ENCODE results near the gene CDYL.

Gene CDYL

DNA sequence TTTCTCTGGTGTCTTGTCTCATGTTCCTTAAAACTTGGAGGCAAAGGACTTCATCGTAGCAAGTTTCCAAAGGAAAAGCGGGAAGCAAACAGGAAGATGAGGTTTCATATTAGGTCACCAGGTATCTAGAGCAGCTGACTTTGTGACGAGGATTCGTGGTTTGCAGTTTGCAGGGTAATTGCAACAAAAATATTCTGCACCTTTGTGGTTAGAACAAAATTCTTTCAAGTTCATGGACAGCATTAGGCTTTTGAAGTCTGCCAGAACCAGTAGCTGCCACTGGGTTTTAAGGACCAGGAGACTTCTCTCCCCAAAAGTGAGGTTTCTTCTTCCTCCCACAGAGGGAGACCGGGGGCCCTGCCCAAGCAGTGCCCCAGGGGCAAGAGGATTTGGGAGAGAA lies 164.2 kb downstream of the CDYL start:
- no peak for DNase-seq

DNA sequence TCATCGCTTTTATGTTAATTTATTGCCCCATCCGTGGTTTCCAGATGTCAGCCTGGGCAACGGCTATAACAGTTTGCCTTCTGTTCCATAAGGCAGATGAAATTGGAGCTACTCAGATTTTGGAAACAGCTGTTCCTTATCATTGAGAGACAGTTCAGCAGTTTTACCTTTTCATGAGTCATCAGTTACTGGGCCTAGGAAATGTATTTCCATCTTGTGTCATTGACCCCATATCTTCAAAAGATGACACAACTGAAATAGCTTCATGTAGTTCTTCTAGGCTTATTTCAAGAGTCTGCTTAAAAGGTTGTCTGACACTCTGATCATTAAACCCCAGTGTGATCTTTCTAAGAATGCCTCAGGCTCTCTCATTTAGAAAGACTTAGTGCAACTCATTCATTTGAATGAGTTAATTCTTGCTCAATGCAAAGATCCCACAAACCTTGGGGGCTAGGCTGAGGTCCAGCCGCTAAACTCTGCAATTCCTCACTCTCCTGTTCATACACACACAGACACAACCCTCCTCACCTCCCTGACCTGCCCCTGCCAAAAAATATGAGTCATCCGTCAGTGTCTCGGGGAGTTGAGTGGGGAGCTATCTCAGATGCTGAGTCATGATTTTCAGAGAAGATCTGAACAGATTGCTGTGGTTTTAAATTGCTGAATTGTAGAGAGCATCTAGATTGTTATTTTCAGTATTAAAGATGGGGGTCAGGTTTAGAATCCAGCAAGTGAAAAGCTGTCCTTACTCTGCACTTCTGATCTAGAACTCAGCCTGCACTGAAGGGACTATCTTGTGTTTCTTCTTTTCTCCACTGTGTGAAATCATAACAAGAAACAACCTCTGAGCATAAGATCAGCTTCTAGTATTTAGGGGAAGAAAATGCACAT lies 165.8 kb downstream of the CDYL start:
- DNase-seq = no peak

DNA sequence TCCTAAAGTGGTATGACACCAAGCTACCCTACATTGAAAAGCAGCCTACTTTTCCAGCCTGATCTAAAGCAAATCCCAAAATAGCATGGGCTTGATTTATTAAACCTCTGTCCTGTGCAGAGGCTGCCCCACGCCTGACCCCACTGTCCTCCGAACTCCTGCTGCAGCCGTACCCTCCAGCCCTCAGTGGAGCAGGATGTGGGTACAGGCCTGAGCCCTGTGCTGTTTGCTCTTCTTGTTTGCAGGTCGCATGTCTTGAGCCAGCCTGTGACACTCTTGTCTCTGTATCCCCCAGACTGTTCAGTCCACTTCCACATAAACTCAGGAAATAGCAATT lies 166.4 kb downstream of the CDYL start:
- DNase-seq = no peak

DNA sequence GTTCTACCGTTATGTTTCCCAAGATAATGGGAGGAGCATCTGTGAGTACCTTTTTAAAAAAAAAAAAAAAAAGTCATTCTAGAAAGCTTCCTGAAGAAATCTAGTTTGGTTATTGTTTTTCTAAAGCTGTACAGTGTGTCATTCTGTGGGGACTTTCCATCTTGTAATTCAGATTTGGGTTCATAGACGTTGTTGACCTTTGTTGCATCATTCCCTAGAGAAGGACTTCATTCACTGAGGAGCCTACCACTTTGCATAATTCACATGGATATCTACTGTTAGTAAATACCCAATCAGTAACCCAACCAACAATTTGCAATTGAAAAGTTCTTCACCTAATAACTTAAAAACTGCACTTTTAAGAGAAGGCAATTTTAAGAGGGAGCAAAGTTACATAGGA lies 167.5 kb downstream of the CDYL start:
- DNase-seq = no peak

DNA sequence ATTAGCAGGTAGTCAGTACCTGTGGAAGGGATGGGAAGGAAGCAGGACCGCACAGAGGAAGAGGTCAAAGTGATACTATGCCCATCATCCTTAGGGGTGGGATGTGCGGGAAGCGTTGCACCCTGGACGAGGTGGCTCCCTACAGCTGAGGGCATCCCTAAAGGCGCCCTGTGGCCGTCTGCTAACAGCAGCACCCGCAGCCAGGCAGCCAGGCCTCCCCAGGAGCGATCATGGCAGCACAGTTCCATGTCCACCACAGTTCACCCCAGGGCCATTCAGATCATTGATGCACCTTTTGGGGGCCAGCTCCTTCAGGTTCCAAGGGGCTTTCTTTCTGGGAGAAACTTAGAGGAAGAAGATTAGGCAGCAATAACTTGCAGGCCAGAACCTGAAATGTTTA lies 168.1 kb downstream of the CDYL start:
- DNase-seq = no peak

DNA sequence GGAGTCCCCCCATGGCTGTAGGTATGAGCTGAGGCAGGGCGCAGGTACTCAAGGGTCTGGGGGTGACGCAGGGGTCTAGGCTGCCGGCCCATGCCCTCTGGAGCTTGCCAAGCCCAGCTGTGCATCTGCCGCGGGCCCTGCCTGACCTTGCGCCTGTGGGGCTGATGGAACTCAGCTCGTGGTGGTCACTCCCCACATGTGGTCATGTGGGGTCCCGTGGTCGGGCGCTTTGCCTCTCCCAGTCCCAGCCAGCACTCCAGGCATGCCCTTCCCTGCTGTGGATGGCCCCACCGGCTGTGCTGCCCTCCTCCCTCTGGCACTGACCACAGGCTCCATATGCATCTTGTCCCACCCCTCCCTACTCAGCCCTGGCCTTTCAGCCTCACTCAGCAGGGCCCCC lies 170.3 kb downstream of the CDYL start:
- no peak for DNase-seq

DNA sequence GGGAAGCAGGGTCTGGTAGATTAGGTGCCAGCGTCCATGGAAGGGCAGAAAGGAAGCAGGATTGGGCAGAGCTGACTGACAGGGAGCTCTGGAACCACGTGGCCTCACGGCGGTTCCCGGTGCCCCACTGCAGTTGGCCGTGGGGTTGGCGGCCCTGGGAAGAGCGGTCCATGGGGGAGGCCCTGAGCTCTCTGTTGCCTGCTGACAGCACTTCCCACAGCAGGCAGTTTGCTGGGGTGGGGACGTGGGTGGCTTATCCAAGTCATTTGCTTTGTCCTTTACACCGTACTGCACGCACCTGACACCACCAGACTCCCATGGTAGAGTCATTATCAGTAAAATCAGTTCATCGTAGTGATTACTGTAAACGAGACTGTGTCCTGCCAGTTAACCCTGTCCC lies 171.5 kb downstream of the CDYL start:
- no peak for DNase-seq

DNA sequence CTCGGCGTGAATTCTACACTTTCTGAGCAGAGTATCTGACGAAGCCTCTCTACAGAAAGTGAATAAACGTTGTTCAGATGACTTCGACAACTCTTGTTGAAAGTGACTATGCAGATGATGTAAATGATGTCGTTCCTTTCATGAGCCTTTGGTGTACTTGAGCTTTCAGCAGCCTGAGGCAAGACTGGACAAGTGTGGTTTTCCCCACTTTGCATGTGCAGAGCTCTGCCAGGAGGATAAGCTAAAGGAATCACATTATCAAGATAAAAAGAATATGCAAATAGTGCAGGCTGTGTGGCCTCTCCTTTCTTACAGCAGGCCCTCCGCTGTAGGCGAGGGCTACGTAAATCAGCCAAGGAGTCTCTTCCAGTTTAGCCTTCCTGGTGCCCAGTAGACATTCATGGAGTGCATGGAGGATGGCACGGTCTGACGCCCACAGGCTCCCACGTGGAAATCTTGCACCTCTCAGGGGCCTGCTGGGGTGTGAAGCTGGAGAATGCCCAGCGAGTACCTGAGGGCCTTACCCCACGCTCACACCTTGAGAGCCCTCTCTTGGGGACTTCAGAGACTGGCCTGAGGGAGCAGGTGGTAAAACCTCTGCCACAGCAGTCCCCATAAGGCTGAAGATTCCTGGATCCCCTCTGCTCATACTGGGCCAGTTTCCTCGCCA lies 172.7 kb downstream of the CDYL start:
- DNase-seq = no peak

DNA sequence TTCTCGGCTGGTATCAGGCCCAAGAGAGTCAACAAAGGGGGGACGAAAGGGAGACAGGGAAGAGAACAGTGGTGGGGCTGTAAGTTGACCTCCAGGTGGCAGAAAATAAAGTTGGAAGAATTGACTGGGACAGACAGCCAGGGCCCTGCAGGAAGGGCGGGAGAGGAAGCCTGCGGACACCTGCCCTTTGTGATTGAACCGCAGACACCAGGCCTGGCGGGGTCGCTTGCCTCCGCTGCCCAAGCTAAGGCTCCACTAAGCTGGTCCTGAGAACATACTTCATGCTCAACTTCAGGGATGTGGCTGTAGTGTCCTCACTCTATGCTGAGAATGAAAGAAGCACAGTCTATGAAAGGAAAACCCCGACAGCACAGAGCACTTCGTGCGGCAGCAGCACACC lies 173.9 kb downstream of the CDYL start:
- no peak for DNase-seq

DNA sequence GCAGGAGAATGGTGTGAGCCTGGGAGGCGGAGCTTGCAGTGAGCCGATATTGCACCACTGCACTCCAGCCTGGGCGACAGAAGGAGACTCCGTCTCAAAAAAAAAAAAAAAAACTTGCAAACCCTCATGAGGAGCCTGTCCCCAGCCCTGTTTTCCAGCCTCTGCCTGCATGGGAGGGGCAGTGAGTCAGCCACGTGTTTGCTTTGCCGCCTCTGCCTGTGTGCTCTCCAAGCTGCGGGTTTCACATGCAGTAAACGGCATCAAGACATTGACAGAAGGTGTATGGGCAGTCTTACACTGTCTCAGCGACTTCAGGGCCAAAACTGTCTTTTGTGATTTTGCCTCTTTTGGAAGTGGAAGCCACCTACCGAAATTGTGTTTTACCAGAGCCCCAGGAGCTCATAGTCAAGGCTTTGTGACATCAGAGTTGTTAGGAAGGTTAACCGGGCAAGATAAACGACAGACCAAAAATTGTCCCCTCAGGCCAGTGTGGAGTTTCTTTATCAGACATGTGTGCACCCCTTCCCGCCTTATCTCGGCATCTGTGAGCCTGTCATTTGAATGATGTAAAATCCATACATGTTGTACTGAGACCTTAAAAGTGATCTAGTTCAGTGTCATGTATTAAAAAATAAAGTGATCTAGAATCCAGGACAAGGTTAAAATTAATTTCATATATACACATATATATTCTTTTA lies 174.8 kb downstream of the CDYL start:
- no peak for DNase-seq

DNA sequence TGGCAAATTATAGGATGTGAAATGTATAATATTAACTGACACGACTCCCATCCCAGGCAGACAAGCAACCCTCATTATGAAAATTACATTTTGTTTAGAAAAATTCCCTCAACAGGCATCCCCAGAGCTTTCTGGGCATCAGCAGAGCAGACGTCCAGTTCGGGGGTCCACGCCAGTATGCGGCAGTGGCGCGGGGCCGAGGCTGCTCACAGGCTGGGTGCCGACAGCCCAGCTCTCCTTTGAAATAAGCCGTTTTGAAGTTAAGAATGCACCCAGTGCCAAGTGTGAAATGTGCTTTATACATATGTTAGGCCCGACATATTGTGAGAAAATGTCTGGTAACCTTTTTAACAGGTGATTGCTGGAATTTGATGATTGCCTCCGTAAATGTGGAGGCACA lies 177.2 kb downstream of the CDYL start:
- no peak for DNase-seq

DNA sequence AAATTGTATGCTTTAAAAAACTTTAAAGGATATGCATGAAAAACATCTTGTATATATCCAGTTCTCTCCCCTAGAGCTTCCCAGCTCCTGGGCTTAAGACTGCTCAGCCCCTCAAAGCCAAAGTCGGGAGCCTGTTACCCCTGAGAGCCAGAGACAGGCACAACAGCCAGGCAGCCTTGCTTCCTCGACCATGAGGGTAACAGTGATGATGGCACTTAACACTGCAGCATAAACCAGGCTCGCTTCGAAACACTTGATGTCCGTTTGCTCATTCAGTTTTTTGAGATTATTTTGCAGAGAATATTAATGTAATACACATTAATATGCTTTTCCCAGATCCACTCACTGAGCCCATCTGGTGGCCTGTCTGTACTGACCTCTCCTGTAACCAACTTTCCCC lies 180.4 kb downstream of the CDYL start:
- no peak for DNase-seq

DNA sequence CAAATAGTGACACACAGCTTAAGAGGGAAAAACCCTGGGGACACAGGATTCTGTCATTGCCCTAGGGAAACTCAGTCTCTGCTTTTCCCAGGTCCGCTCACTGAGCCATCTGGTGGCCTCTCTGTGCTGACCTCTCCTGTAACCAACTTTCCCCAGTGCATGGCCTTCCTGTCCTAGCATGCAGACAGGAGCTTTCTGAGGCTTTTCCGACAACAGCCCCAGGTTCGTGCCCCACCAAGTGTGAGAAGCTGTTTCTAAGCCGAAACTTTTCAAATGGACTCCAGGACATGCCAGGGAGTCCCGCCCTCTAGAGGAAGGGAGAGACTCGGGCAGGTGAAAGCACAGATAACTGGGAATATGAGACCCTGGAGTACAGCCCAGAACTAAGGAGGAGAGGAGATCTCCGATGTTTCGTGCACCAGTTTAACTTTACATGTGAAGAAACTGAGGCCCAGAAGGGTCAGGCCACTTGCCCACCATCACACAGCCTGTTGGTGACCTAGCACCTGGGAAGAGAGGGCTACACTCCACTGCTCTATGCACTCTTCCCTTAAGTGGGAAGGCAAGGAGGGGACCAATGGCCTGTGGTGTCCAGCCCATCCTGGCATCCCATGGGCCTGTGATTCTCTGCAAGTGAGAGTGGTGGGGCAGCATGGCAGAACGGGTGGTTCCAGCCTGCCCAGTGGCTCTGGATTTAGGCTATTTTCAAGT lies 181.5 kb downstream of the CDYL start:
- no peak for DNase-seq

DNA sequence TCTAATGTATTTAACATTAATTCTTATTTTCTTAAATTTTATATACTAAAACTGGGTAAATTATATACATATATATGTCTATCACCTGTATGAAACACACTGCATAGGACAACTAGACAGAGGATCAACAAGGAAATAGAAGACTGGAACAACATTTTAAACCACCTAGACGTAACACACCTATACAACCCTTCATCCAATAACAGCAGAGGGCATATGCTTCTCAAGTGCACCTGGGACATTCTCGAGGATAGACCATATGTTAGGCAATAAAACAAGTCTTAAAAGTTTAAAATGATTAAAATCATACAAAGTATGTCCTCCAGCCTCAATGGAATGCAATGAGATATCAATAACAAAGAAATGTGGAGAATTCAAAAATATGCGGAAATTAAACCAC lies 182.4 kb downstream of the CDYL start:
- DNase-seq = no peak

DNA sequence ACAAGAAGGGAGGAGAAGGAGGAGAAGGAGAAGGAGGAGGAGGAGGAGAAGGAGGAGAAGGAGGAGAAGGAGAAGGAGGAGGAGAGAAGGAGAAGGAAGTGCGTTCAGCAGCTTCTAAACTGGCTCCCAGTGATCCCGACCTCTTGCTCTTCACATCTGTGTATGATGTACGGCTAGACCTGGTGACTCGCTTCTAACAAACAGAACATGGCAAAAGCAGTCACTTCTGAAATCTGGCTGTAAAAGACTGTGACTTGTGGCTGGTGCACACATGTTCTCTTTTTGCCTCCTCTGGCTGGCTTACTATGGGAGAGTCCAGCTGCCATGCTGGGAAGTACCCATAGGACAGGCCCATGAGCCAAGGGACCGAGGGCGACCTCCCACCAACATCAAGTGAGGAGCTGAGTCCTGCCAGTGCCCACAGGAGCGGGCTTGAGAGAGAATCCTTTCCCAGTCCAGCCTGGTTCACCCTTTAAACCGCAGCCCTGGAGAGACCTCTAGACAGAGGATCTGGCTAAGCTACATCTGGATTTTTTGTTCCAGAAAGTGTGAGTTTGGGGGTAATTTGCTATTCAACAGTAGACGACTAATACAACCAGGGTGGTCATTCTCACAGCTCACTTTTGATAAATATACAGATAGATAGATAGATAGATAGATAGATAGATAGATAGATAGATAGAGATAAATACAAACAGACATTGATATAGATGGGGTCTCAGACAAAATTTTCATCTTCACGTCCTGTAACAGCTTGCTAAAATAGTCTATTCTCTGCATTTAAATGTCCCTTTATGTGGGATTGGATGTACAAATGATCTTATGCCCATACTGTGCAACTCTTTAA lies 185.3 kb downstream of the CDYL start:
- no peak for DNase-seq

DNA sequence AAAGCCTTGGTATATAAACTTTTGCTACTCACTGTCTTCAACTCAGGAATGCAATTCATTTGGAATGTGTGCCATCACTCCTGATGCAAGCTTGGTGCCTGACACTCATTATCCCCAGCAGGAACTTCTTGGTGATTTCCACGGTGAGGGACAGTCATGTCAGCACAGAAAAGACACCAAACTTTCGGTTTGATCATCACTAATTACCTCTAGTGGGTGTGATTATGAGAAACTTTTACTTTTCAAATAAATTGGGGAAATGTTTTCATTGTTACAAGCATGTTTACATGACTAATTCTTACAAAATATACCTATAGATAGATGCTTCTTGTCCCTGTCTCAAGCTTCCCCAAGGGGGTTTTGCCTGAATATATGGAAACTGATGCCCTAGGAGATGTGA lies 186.7 kb downstream of the CDYL start:
- DNase-seq = no peak

DNA sequence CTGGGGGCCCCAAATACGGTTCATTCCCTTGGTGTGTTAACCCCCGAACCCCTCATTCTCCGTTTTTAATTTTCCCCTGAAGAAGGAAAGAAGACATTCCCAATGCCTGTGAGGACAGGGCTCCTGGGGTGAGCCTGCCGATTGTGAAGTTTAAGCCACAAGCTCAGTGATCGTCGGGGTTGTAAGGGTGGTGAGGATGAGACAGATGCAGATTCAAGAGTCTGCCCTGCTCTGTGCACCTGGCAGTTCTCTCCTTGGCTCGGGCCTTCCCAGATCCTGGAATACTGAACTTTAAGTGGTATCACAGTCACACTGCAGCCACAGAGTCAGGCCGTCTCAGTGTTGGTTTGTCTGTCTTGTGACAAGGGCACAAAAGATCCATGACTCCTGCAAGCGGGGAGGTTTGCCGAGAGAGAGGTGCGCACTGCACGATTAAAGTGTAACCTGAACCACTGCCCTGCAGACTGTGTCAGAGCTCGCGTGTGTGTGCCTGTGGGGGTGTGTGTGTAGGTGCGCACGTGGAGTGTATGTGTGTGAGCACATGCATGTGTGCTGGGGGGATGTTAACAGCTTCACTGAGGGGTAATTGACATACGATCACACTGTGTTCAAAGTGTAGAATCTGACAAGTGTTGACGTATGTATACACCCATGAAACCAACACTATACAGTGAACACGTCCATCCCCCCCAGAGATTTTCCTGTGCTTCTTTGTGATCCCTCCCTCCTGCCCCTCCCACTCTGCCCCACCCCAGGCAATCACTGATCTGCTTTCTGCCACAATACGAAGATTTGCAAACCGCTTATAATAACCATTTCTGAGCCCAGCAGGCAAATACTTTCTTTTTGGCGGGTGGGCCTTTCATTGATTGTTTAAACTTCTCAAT lies 188.7 kb downstream of the CDYL start:
- no peak for DNase-seq

DNA sequence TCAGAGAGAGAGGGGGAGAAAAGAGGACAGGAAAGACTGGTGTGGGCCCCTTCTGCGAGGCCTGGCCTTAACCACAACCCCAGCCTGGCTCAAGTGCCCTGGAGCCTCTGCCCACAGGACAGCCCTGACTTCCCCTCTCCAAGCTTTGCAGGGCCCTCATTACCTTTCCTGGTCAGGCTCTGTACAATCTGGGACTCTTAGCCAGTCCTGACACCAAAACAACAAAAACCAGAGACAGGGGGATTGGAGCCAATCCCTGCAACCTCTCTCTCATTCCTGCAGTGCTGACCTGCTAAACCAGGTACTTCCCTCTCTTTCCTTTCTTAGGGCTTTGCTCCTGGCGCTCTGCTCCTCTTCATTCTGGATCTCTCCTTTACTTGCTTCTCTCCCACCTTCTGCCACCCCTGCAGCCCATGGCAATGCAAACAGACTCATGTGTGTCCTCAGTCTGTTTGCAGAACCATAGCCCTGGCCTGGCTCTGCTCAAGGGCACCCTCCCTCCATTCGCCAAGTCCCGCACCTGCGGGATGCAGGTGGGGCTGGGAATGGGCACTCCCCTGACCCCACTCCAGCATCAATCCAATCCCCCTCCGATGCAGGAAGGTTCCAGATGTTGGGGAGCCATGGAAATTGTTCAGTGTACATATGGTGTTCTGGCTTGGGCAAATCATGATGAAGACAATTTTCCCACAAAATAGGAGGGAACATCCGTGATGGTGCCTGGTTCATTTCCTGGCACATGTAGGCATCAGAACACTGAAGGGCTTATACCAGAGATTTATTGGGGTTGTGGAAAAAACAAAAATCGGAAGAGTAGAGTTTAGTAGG lies 189.6 kb downstream of the CDYL start:
- no peak for DNase-seq

DNA sequence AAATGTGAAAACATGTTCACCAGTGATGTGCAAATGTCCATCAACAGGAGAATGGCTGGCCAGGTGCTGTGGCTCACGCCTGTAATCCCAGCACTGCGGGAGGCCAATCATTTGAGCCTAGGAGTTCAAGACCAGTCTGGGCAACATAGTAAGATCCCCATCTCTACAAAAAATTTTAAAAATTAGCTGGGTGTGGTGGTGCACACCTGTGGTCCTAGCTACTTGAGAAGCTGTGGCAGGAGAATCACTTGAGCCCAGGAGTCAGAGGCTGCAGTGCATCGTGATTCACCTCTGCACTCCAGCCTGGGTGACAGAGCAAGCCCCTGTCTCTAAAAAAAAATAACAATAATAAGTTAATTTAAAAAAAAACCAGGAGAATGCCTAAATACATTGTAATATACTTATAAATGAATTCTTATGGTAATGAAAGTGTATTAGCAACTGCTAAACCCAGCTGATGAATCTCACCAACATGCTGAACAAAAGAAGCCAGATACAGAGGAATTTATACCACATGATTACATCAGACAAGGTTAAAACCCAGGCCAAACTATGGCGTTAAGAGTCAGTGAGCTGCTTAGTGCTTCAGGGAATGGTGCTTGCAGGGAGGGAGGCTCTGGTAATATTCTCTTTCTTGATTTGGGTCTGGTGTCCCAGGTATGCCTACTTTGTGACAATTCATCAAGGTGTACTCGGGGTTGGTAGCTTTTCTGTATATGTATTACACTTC lies 191.3 kb downstream of the CDYL start:
- DNase-seq = no peak

Measured in DMS153 (cell line).